ENCODE measurements around the gene NUDT17. TPM values are rescaled to one million over a fixed set of nuclear protein-coding genes. Genes with fewer than 3 reads are reported as not detected.
A peak's percentile ranks its signal among the peaks of the same experiment; 100 is the strongest.

NUDT17 gene
- total and polyA plus RNA-seq, 9 of the 15 experiments (the other 6 are each of a cell fraction or from before 2014, with no cell fraction given) = 2.1 to 10.0 (median 6.1) TPM

DNA sequence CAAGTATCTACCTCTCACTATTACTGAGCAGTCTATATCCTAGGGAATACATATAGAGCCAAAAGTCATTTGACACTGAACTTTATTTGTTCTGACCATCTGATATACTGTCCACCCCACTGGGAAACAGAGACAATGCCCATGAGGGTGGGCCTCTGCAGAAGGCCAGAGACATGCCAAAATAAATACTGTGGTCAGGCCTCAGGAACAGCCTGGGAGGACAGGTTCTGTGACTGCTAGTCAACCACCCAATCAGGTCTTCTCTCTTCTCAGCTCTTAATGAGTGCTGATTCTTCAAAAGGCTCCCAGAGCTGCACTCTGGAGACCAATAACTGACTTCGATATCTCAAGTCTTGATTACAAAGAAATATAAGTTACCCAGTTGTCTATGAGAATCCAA is 45.7 kb downstream of the NUDT17 start:
- H3K27ac ChIP-seq (ENCODE audit: extremely low read depth, low read depth, low read length) = no peak overlapping the region
- no TSS peak for BruUV-seq (replicated peaks)

More for the DNA sequence above, 45.7 kb downstream of the NUDT17 start:
- no peak for TF ChIP-seq CBFA2T3 (IDR thresholded peaks at IDR 0.05)
- TF ChIP-seq, protein P1, sequence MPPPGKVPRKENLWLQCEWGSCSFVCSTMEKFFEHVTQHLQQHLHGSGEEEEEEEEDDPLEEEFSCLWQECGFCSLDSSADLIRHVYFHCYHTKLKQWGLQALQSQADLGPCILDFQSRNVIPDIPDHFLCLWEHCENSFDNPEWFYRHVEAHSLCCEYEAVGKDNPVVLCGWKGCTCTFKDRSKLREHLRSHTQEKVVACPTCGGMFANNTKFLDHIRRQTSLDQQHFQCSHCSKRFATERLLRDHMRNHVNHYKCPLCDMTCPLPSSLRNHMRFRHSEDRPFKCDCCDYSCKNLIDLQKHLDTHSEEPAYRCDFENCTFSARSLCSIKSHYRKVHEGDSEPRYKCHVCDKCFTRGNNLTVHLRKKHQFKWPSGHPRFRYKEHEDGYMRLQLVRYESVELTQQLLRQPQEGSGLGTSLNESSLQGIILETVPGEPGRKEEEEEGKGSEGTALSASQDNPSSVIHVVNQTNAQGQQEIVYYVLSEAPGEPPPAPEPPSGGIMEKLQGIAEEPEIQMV (tag; conservative IDR thresholded peaks at IDR 0.05; ENCODE audit: low read depth) = no peak
- TF ChIP-seq TEAD2 (tag; IDR thresholded peaks at IDR 0.05) = no peak
- no peak for TF ChIP-seq SRSF7 (optimal IDR thresholded peaks at IDR 0.05; ENCODE audit: low read depth, low read length)
- no peak for TF ChIP-seq MCM5 (IDR thresholded peaks at IDR 0.05; ENCODE audit: low read depth)
- TF ChIP-seq, protein P2, sequence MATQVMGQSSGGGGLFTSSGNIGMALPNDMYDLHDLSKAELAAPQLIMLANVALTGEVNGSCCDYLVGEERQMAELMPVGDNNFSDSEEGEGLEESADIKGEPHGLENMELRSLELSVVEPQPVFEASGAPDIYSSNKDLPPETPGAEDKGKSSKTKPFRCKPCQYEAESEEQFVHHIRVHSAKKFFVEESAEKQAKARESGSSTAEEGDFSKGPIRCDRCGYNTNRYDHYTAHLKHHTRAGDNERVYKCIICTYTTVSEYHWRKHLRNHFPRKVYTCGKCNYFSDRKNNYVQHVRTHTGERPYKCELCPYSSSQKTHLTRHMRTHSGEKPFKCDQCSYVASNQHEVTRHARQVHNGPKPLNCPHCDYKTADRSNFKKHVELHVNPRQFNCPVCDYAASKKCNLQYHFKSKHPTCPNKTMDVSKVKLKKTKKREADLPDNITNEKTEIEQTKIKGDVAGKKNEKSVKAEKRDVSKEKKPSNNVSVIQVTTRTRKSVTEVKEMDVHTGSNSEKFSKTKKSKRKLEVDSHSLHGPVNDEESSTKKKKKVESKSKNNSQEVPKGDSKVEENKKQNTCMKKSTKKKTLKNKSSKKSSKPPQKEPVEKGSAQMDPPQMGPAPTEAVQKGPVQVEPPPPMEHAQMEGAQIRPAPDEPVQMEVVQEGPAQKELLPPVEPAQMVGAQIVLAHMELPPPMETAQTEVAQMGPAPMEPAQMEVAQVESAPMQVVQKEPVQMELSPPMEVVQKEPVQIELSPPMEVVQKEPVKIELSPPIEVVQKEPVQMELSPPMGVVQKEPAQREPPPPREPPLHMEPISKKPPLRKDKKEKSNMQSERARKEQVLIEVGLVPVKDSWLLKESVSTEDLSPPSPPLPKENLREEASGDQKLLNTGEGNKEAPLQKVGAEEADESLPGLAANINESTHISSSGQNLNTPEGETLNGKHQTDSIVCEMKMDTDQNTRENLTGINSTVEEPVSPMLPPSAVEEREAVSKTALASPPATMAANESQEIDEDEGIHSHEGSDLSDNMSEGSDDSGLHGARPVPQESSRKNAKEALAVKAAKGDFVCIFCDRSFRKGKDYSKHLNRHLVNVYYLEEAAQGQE (IDR thresholded peaks at IDR 0.05; ENCODE audit: borderline replicate concordance) = no peak
- TF ChIP-seq, protein P2 (CRISPR knock-in tag; IDR thresholded peaks at IDR 0.05; ENCODE audit: low read depth) = no peak
- TF ChIP-seq, protein P3, sequence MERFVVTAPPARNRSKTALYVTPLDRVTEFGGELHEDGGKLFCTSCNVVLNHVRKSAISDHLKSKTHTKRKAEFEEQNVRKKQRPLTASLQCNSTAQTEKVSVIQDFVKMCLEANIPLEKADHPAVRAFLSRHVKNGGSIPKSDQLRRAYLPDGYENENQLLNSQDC (CRISPR knock-in tag; IDR thresholded peaks at IDR 0.05) = no peak
- no peak for TF ChIP-seq KLF16 (IDR thresholded peaks at IDR 0.05)
- TF ChIP-seq TAF9B (IDR thresholded peaks at IDR 0.05; ENCODE audit: partially characterized antibody) = no peak
- TF ChIP-seq HDAC6 (IDR thresholded peaks at IDR 0.05; ENCODE audit: low read depth, low read length) = no peak
- TF ChIP-seq BACH1 (tag; IDR thresholded peaks at IDR 0.05) = no peak
- TF ChIP-seq NFRKB (IDR thresholded peaks at IDR 0.05; ENCODE audit: low read depth) = no peak
- no peak for TF ChIP-seq ZNF354B (CRISPR knock-in tag; IDR thresholded peaks at IDR 0.05)
- in situ Hi-C loops (cut with MboI) = no loop called here
- Histone ChIP-seq H4K20me1 (replicated peaks; ENCODE audit: control insufficient read depth, insufficient read depth, low read length) (no peaks in the 10 kb centered on the region), H2AFZ (ENCODE audit: low read depth, low read length) (peak overlapping the region; percentile 93), H3K79me2 (ENCODE audit: control insufficient read depth, insufficient read depth, low read length) (no peaks in the 10 kb centered on the region), H3K9ac (ENCODE audit: insufficient read depth in 1 of 2, low read depth in 2 of 2, low read length in 2 of 2) (peak overlapping the region; percentile 29 to 45; a peak in 1 of 4 replicates), H3K36me3 (ENCODE audit: control insufficient read depth, insufficient read depth, low read length) (no peaks in the 10 kb centered on the region), H3K27me3 (ENCODE audit: control insufficient read depth in 2 of 2, insufficient read depth in 2 of 2, low read length in 2 of 2) (no peaks in the 10 kb centered on the region), H3K4me2 (ENCODE audit: insufficient read depth, low read length) (no peak overlapping the region), H3K4me1 (replicated peaks in 1 of 2; ENCODE audit: control insufficient read depth in 2 of 2, insufficient read depth in 2 of 2, low read length in 2 of 2) (peaks cover 19 to 28% of the 10 kb centered on the region in 2 experiments), H3K9me1 (ENCODE audit: control insufficient read depth, insufficient read depth, low read length) (no peaks in the 10 kb centered on the region), H3K4me3 (no peak overlapping the region), H3K9me3 (replicated peaks; ENCODE audit: control insufficient read depth, insufficient read depth, low read depth, low read length) (no peaks in the 10 kb centered on the region)
- DNase-seq (ENCODE audit: extremely low read depth in 1 of 4, low spot score in 3 of 4) (no peak), ATAC-seq (no peak), FAIRE-seq (no peak)
- POLR2A ChIA-PET = interaction anchor here (0.6 to 1.9 kb wide), 7 partner anchors 11 to 146 kb away, joined by 3 to 11 read pairs (median 4); partner anchors contain the start of gene PIAS3
- intact Hi-C loops (cut with micrococcal nuclease) = loop anchor here (1.0 kb wide), 1 partner anchor 122 kb away; no protein-coding TSS in a partner anchor
- CTCF ChIA-PET (ENCODE audit: low intra/inter-chr PET ratio) = interaction anchor here (0.6 to 2.6 kb wide), 5 partner anchors 19 to 122 kb away, joined by 3 to 32 read pairs (median 5); partner anchors contain the start of gene ITGA10
- 25% methylated on average over 1 of the region's 1 CpG for WGBS (ENCODE audit: insufficient coverage, low coverage, missing lambda C conversion rate)
